Stimulated activated CD8-positive, alpha-beta memory T cell treated with anti-CD3 and anti-CD28 coated beads, Interleukin-15, amount 100 ng/mL, for 1 hour (primary cell): Measurements from ENCODE around the gene RAB10.
"Not testable (repeated sequence)": the region's sequence is repeated elsewhere in the genome, so short reads cannot be mapped to it uniquely, and the experiment has no call there.

Experiments
- DNase-seq: peaks from one replicate; pipeline ENCODE4 v3.0.0-alpha.2; 2020; ENCODE audit warnings: low read depth

RAB10 gene

DNA sequence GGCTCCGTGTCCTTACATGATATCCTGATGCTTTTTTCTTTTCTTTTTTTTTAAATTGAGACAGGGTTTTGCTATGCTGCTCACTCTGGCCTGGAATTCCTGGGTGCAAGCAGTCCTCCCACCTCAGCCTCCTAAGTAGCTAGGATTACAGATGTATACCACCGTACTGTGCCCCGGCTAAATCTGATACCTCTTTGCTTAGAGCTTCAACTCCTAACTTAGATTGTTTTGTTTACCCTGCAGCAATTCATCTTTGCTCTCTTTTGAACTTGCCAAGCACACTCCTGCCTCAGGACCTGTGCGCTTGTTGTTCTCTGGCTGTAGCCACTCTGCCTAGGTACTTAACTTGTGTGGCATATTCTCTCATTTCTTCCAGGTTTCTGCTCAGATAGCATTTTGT lies 24.5 kb downstream of the RAB10 start:
- DNase-seq = no peak

DNA sequence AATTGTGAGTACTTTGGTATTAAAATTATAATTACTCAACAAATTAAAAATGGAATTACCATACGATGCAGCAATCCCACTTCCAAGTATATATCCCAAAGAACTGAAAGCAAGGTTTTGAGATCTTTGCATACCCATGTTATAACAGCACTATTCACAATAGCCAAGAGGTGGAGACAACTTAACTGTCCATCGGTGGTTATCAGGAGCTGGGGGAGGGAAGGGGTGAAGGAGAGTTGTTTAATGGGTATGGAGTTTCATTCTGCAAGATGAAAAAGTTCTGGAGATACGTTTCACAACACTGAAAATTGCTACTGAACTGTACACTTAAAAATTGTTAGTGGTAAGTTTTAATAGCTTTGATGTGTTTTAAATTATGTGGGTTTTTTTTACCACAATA lies 25.7 kb downstream of the RAB10 start:
- DNase-seq = no peak

DNA sequence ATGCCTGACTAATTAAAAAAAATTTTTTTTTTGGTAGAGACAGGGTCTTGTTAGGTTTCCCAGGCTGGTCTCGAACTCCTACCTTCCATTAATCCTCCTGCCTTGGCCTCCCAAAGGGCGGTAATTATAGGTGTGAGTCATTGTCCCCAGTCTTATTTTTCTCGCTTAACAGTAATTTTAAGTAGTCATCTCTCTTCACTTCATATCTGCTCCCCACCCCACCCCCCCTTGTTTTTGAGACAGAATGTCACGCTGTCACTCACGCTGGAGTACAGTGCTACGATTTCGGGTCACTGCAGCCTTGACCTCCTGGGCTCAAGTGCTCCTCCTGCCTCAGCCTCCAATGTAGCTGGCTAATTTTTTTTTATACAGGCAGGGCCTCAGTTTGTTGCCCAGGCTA lies 27.7 kb downstream of the RAB10 start:
- DNase-seq = no peak

DNA sequence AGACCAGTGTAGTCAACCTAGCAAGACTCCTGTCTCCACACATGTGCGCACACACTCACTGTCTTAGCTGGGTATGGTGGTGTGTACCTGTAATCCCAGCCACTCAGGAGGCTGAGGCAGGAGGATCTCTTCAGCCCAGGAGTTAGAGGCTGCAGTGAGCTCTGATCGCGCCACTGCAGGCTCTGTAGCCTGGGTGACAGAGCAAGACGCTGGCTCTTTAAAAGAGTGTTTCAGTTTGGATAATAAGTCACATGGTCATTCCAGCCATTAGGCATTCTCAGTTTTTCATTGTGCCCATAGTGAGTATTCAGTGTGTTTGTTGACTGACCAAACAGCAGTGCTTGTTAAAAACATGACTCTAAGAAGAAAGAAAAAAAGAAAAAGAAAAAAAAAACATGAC lies 31.0 kb downstream of the RAB10 start:
- DNase-seq = no peak

DNA sequence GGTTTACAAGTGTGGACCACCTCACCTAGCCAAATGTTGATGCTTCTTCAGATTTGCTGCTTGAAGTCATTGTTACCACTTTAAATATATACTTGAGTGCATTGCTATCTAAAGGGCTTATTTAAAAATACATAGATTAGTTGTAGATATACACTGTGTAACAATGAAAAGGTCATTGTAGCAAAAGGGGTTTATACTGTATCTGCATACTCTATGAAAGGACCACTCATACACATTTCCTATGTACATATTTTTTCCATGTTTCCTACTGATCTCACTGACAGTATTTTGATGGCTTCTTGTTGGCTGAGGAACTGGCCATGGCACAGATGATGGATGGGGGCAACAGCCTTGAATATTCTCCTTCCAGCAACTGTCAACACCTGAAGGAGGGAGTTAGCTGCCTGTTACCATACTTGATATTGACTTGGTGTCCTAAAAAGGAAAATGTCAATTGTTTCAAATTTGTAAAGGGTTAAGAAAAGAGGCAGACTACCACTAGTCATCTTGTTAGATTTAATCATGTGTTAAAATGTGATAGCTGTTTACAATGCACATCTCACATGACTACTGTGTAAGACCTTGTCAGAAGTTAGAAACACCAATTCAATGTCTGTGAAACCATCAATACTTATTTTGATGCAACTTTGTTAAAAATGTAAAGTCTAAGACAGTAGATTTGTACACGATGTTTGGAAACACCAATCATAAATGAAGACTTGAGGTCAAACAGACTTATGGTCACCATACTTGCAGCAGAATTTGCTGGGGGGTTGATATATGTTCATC lies 33.5 kb downstream of the RAB10 start:
- no peak for DNase-seq

DNA sequence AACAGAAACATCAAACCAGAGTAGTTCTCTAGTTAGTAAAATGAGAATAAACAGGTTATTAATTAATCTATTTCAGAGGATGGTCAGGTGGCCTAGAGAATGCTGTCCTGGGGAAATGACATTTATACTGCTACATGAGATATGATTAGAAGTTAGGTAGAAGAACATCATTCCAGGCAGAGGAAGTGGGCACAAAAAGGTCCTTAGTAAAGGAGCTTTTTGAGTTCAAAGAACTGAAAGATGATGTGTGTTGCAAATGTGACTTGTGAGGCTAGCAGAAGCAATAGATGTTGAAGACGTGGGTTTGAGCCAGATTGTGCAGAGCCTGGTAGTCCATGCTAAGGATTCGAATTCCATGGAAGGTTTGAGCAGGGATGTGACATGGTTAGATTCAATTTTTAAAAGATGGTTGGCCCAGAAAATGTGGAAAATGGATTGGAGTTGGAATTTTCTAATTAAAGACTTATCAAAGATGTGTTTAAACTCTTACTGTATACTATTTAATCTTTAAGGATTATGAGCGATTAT lies 34.2 kb downstream of the RAB10 start:
- DNase-seq = no peak

DNA sequence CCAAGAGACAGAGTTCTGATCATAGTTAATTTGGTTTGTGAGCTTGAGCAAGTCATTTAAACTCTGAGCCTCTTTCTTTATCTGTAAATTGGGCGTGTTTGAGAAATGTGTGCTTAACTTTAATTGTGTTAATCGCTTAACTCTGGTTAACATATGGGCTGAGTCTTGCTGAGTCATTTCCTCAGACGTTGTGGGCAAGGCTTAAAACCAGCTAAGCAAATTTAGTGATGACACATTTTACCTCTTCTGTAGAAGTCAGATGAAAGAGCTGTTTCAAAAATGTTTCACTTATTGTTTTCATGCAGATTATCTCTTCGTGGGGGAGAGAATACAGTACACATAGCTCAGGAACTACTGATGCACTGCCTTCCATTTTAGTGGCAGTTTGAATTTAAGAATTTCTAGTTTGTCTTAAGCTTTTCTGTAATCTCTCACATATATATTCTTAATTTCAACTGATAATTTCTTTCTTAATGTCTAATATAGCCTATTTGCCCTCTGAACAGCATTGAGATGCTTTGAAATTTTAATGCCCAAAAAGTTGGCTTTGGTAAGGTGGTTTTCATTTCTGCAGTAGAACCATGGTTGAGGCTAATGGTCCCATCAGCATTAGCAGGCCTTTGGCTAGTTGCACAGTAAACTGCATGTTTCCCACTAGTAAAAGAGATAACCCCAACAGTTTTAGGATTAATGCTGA lies 34.9 kb downstream of the RAB10 start:
- DNase-seq = peak; percentile 14

DNA sequence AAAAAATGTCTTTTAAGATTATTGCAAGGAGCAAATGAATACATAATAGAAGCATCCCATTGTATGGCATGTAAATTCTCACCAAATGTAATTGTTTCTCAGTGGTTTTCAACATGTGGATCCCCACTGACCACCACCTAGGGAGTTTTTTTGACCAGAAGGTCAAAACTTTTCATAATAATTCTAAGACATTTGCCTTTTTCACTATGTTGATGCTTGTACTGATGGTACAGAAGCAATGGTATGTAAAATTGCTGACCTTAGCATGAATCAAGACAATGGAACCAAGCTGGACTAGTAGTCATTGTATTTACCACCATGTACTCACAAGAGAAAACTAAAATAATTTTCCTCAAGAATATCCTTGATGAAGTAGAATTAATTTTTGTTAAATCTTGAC lies 36.8 kb downstream of the RAB10 start:
- DNase-seq = no peak

DNA sequence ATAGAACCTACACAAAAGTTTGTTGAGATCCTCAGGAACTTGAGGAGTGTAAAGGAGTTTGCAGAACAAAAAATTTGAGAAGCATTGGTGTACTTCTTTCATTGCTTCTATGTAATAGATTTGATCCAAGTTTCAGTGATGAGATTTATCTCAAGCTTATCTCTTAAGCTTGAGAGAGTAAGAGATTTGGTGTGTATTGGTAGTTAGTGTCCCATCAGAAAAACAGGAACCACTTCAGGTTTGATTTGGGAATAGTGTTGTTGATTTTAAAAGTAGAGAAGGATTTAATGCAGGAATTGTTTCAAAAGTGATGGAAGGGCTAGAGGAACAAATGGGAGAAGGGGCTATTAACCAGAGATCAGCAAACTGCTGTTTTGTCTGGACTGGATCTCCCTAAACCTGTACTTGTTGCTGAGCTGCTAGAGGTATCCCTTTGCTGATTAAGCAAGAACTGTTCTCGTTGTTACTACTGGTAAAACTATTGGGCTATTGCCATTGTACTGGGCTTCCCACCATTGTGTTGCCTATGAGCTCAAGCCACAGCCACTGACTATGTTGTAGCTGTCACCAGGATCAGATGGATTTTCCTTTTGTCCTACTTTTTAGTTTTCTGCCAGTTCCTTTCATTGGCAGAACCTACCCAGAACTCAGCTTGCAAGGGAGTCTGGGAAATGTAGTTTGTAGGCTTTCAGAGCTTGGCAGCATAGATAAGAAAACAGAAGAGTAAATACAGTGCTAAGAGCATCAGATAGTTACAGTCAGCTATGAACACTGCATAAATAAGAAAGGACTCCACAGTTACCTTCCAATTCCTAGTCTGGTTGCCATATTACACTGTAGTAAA lies 39.3 kb downstream of the RAB10 start:
- DNase-seq = no peak

DNA sequence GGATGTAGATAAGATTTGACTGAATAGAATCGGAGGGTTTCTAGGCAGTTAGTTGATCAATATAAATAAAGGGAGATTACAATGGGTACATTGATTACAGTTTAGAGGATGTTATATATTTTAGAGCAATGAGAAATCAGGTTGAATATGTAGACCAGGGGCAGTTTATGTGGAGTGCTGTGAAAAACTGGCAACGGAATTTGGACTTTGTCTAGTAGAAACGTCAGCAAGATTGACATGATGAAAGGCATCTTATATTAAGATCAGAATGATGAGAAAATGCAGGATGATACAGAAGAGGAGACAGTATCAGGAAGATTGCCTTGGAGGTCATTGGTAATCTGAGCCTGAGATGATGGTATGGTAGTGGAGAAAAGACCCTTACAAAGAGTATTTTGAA lies 39.9 kb downstream of the RAB10 start:
- DNase-seq = no peak

DNA sequence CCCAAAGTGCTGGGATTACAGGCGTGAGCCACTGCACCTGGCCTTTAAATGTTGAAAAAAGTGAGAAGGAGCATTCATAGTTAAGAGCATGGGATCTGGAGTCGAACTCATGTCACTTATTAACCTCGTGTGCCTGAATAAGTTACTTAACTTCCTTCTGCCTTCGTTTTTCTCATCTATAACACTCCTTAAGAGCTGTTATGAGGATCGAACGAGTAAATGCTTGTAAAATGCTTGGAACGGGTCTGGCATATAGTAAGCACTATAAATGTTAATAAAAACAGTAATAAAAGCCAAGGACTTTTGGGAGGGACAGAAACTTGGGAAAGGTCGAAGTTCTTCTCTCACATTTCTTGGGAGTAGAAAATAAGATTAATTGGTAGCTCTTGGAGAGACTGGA lies 40.8 kb downstream of the RAB10 start:
- no peak for DNase-seq

DNA sequence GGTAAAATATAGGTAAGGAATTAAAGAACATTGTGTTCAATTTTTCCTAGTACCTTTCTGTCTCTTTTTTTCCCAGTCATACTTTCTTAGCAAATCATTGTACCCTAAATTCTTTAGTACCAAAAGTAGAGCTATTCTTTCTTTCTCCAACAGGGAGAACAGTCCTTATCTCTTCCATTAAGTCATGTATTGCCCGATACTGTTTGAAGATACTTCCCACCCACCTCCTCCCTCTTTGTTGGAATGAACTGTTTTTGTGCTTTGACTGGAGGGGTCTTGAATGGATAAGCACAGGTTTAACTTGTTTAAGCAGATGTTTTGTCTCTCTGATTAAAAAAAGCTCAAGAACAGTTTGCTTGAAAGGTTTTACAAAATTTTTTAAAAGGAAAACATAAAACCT lies 41.3 kb downstream of the RAB10 start:
- DNase-seq = no peak

DNA sequence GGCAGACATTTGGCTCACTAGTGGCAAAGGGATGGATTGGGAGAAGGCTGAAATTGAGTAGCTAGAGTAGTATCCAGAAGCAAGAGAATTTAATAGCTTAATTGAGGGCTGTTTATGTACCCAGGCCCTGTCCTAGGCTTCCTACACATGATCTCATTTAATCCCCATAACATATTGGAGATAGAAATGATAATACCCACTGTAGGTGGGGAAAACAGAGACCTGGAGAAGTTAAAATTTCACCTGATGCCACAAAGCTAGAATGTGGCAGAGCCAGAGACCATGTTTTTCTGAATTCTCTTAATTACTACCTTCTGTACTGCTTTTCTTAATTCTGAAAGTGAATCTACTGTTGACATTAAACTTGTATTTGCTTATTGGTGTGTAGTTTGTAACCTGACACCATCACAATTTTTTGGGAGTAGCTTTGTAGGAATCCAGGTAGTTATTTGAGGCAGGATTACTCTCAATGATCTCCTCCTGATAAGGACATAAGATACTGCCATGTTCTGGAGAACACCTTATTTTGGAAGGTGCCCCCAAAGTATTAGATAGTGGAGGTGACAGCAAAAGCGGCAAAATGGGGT lies 42.2 kb downstream of the RAB10 start:
- DNase-seq = no peak

DNA sequence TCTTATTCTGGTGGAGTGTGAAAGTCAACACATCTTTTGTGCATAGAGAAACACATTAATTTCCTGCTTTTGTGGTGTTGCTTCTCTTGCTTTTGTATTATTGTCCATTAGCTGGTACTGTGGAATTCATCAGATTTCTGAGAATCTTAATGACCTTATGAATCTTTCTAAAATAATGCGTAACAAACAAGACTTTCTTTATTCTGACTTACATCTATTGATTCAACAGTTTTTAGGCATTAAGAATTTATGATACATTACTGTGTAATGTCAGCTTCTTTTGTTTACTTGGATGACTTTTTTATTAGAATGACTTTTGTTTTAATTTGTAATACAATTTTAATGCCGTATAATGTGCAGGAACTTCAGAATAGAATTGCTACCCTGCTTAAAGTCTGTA lies 43.4 kb downstream of the RAB10 start:
- no peak for DNase-seq

DNA sequence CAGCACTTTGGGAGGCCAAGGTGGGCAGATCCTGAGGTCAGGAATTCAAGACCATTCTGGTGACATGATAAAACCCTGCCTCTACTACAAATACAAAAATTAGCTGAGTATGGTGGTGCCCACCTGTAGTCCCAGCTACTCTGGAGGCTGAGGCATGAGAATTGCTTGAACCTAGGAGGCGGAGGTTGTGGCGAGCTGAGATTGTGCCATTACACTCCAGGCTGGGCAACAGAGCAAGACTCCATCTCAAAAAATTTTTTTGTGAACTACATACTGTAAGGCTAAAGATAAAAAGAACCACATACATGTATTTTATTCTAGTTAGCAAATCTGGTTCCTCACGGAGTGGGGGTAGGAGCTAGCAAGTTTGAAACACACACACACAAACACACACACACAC lies 45.1 kb downstream of the RAB10 start:
- no peak for DNase-seq

DNA sequence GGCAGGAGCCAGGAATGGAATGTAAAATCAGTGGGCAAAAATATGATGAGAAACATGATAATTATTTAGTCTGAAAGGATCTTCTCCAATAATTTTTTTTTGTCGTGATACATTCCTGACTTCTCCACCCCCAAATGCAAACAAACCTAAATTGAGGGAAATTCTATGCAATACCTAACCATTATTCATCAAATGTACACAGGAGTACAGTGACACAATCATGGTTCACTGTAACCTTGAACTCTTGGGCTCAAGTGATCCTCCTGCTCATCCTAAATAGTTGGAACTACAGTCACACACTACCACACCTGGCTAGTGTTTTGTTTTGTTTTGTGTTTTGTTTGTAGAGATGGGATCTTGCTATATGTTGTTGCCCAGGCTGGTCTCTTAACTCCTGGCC lies 46.5 kb downstream of the RAB10 start:
- no peak for DNase-seq

DNA sequence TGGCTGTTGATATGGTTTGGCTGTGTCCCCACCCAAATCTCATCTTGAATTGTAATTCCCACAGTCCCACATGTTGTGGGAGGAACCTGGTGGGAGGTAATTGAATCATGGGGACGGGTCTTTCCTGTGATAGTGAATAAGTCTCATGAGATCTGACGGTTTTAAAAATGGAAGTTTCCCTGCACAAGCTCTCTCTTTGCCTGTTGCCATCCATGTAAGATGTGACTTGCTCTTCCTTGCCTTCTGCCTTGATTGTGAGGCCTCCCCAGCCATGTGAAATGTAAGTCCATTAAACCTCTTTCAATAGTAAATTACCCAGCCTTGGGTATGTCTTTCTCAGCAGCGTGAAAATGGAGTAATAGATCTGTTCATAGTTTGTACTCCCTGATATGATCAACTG lies 47.0 kb downstream of the RAB10 start:
- not testable (repeated sequence) for DNase-seq

DNA sequence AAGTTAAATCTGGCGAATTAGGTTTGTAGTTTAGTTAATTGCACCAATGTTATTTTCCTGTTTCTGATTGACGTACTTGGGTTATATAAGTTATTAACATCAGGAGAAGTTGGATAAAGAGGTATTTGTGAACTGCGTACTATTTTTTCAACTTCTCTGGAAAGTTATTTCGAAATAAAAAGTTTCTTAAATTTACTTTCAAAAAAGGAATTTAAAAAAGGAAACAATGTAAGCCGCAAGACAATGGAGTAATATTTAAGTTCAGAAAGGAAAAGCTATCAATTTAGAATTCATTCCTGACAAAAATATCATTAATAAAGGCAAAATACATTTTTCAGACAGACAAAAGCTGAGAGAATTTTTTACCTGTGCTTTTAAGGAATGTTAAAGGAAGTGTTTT lies 47.7 kb downstream of the RAB10 start:
- no peak for DNase-seq

DNA sequence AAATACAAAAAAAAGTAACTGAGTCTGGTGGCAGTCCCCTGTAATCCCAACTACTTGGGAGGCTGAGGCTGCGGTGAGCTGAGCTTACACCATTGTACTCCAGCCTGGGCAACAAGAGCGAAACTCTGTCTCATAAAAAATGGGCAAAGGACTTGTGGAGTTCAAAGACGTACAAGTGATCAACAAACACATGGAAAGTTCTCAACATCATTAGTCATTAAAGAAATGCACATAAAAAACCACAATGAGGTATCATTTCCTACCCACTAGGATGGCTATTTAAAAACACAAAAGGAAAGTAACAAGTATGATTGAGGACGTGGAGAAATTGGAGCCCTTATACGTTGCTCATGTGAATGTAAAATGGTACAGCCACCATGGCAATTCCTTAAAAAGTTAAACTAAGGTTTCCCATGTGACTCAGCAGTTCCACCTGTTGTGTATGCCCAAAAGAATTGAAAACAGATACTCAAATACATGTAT lies 52.3 kb downstream of the RAB10 start:
- no peak for DNase-seq

DNA sequence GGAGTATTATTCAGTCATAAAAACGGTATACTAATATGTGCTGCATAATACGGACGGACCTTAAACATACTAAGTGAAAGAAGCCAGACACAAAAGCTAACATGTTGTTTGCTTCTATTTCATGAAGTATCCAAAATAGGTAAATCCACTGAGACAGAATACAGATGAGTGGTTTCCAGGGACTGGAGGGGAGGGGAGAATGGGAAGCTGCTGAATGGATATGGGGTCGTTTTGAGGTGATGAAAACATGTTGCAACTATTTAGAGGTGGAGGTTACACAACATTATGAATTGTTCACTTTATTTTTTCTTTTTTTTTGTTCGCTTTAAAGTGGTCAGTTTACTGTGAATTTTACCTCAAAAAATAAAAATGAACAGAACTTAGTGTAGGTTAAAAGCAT lies 52.9 kb downstream of the RAB10 start:
- no peak for DNase-seq

DNA sequence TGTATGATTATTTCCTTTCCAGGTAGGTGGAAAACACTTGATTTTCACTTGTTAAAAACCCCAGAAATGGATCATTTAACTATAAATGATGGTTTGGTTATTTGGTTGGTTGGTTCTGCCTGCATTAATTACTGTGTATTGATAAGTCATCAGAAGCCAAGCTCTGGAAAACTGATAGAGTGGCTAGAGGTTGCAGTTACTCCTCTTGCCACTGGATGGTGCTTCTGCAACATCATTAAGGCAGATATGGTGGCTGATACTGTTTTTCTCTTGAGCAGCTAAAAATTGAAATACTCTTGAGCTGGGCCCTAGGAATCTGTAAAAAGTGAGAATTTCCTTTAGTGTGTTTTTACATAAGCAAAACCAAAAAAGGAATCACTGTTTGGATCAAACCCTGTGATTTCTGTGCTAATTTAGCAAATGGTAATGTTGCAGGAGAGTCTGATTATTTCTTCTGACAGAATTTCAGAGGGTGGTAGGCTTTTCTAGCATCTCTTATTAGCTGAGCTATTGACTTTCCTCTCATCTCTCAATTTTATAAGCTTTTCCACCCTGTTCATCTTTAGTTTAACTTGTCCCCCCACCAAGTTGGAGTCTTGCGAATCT lies 54.3 kb downstream of the RAB10 start:
- DNase-seq = no peak

DNA sequence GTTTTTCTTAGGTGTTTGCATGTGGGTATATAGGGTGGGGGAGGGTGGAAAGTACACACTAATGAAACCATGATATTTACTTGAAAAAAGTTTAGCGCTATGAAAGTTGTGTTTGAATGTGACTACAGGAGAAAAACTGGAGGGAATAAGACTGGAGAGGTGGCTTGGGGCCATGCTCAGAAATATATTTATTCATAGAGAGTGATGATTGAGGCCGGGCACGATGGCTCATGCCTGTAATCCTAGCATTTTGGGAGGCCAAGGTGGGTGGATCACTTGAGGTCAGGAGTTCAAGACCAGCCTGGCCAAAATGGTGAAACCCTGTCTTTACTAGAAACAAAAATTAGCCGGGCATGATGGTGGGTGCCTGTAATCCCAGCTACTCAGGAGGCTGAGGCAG lies 55.0 kb downstream of the RAB10 start:
- DNase-seq = not testable (repeated sequence)
